Caco-2 (cell line): ENCODE data around the gene PPP2CA. TPM values are rescaled to one million over a fixed set of nuclear protein-coding genes. Genes with fewer than 3 reads are reported as not detected.

Experiments
- BruUV-seq: library from RNA; stranded (reverse); fragments of 400-500 nt; replicated peaks from 2 replicates; lab custom pipeline; 2021; lab: Mats Ljungman, UMichigan
- CTCF ChIA-PET: fragments of 300-600 bp; sonication (Branson Sonifier 250); formaldehyde crosslinking; loops from one replicate; lab custom pipeline; 2022; ENCODE audit warnings: antibody characterized with exemption; lab: Charles Lee
- POLR2A ChIA-PET: fragments of 300-600 bp; sonication (Branson Sonifier 250); formaldehyde crosslinking; loops from one replicate; lab custom pipeline; 2022; ENCODE audit warnings: antibody characterized with exemption; lab: Charles Lee
- DNase-seq, 2 experiments: peaks; one replicate each; pipeline versions ENCODE4 v3.0.0 to v3.0.0-alpha.2; 2020 to 2022
- H3K27me3 ChIP-seq: replicated peaks from 2 replicates; pipeline ENCODE4 v1.6.0; 2011; ENCODE audit warnings: low read length; ENCODE audit not compliant: control insufficient read depth, insufficient read depth
- H3K36me3 ChIP-seq: 2 replicates; pipeline ENCODE4 v1.5.1; 2011; ENCODE audit warnings: low read length; ENCODE audit not compliant: control insufficient read depth, insufficient read depth
- H3K4me1 ChIP-seq: fragments of 250-450 bp; sonication (Bioruptor Pico); 2 replicates; pipeline ENCODE4 v1.5.1; 2020; ENCODE audit warnings: mild to moderate bottlenecking
- H3K4me3 ChIP-seq: 2 replicates; pipeline ENCODE4 v1.5.1; 2011; ENCODE audit warnings: low read depth, mild to moderate bottlenecking, control low read depth, low read length
- H3K9me3 ChIP-seq: fragments of 250-450 bp; sonication (Bioruptor Pico); 2 replicates; pipeline ENCODE4 v1.5.1; 2020; ENCODE audit warnings: mild to moderate bottlenecking, moderate library complexity
- H3K27ac Mint-ChIP-seq: one replicate; pipeline ENCODE4 v1.8.0; 2022; ENCODE audit warnings: mixed read lengths; ENCODE audit not compliant: unreplicated experiment
- H3K27me3 Mint-ChIP-seq: one replicate; pipeline ENCODE4 v1.8.0; 2022; ENCODE audit warnings: mixed read lengths; ENCODE audit not compliant: insufficient read depth, unreplicated experiment
- H3K36me3 Mint-ChIP-seq: one replicate; pipeline ENCODE4 v1.8.0; 2022; ENCODE audit warnings: mild to moderate bottlenecking, mixed read lengths; ENCODE audit not compliant: insufficient read depth, unreplicated experiment
- H3K4me1 Mint-ChIP-seq: one replicate; pipeline ENCODE4 v1.8.0; 2022; ENCODE audit warnings: low read depth, mixed read lengths; ENCODE audit not compliant: unreplicated experiment
- H3K4me3 Mint-ChIP-seq: one replicate; pipeline ENCODE4 v1.8.0; 2022; ENCODE audit warnings: mild to moderate bottlenecking, moderate library complexity, mixed read lengths; ENCODE audit not compliant: unreplicated experiment
- H3K9me3 Mint-ChIP-seq: one replicate; pipeline ENCODE4 v1.8.0; 2022; ENCODE audit warnings: mixed read lengths; ENCODE audit not compliant: unreplicated experiment
- CTCF ChIP-seq, 2 experiments: fragments of 200-600 bp in 1 of 2; IDR thresholded peaks; 1 replicate in 1 of 2; 2 replicates in 1 of 2; pipeline versions ENCODE4 v1.5.1 to v1.8.0; 2011 to 2022; ENCODE audit warnings: antibody characterized with exemption in 1 of 2, control low read depth in 1 of 2, inconsistent platforms in 1 of 2, low read depth in 1 of 2, low read length in 1 of 2, mild to moderate bottlenecking in 1 of 2, moderate library complexity in 1 of 2; ENCODE audit not compliant: insufficient read depth in 1 of 2, severe bottlenecking in 1 of 2, unreplicated experiment in 1 of 2
- intact Hi-C: fragments of 100-400 bp; cut with micrococcal nuclease; formaldehyde crosslinking; loops from one replicate; pipeline ENCODE4 v1.10.0; 2022; ENCODE audit not compliant: unreplicated experiment
- total RNA-seq: library from RNA; stranded (reverse); gene quantifications from 2 replicates; pipeline ENCODE4 v1.2.3, GENCODE V29; 2022

The PPP2CA gene
- total RNA-seq, 1 experiment from 2014 or later: 224 TPM

- no peak overlapping the region for H3K27ac Mint-ChIP-seq
Observed at GRCh38 chr5:134151723-134152122, 74.2 kb downstream of the PPP2CA start.

GRCh38 chr5:134149571-134150303, 76.1 kb downstream of the PPP2CA start:
- H3K9me3 Mint-ChIP-seq: no peaks in the 10 kb centered on the region
- no peak for DNase-seq
- intact Hi-C loops: no loop called here

More at GRCh38 chr5:134151723-134152122, 74.2 kb downstream of the PPP2CA start:
- no peaks in the 10 kb centered on the region for H3K9me3 ChIP-seq
- H3K27me3 ChIP-seq: no peaks in the 10 kb centered on the region
- Mint-ChIP-seq H3K4me1 (no peaks in the 10 kb centered on the region), H3K27me3 (no peaks in the 10 kb centered on the region), H3K9me3 (no peaks in the 10 kb centered on the region), H3K36me3 (peaks cover 87% of the 10 kb centered on the region), H3K4me3 (no peak overlapping the region)
- intact Hi-C loops: no loop called here
- BruUV-seq: no TSS peak
- TF ChIP-seq CTCF (IDR thresholded peaks at IDR 0.05; ENCODE audit: insufficient read depth in 1 of 2, low read depth in 1 of 2, low read length in 1 of 2, severe bottlenecking in 1 of 2, unreplicated experiment in 1 of 2): no peak
- ChIA-PET CTCF (no interaction called here), POLR2A (no interaction called here)
- no peaks in the 10 kb centered on the region for H3K4me1 ChIP-seq
- H3K4me3 ChIP-seq: no peak overlapping the region
- peaks cover 8% of the 10 kb centered on the region for H3K36me3 ChIP-seq
- no peak for DNase-seq

GRCh38 chr5:134148986-134149539, 76.8 kb downstream of the PPP2CA start:
- no peak for TF ChIP-seq CTCF (IDR thresholded peaks at IDR 0.05; ENCODE audit: insufficient read depth in 1 of 2, low read depth in 1 of 2, low read length in 1 of 2, severe bottlenecking in 1 of 2, unreplicated experiment in 1 of 2)
- Mint-ChIP-seq H3K27me3 (no peaks in the 10 kb centered on the region), H3K9me3 (no peaks in the 10 kb centered on the region), H3K4me3 (no peak overlapping the region), H3K27ac (no peak overlapping the region), H3K36me3 (peaks cover 91% of the 10 kb centered on the region), H3K4me1 (peaks cover 8% of the 10 kb centered on the region)
- intact Hi-C loops: no loop called here
- no TSS peak for BruUV-seq
- Histone ChIP-seq H3K4me1 (0 out of 2 replicates have a peak, but pooled peaks cover 7% of the 10 kb centered on the region), H3K9me3 (no peaks in the 10 kb centered on the region), H3K4me3 (no peak overlapping the region), H3K27me3 (no peaks in the 10 kb centered on the region), H3K36me3 (peaks cover 9% of the 10 kb centered on the region)
- CTCF ChIA-PET: no interaction called here
- POLR2A ChIA-PET: no interaction called here
- DNase-seq: no peak

More at GRCh38 chr5:134149571-134150303, 76.1 kb downstream of the PPP2CA start:
- peak overlapping the region; percentile 32 for H3K27ac Mint-ChIP-seq
- Histone ChIP-seq H3K4me3 (no peak overlapping the region), H3K36me3 (peaks cover 9% of the 10 kb centered on the region), H3K9me3 (no peaks in the 10 kb centered on the region), H3K27me3 (no peaks in the 10 kb centered on the region), H3K4me1 (0 out of 2 replicates have a peak, but pooled peaks cover 6% of the 10 kb centered on the region)
- BruUV-seq: no TSS peak
- TF ChIP-seq CTCF (IDR thresholded peaks at IDR 0.05; ENCODE audit: insufficient read depth in 1 of 2, low read depth in 1 of 2, low read length in 1 of 2, severe bottlenecking in 1 of 2, unreplicated experiment in 1 of 2): no peak
- H3K36me3 Mint-ChIP-seq: peaks cover 91% of the 10 kb centered on the region
- ChIA-PET CTCF (no interaction called here), POLR2A (no interaction called here)
- H3K4me1 Mint-ChIP-seq: peaks cover 3% of the 10 kb centered on the region
- H3K27me3 Mint-ChIP-seq: no peaks in the 10 kb centered on the region
- H3K4me3 Mint-ChIP-seq: no peak overlapping the region
